SK-N-SH (cell line): ENCODE measurements around the gene ZNF575. TPM values are rescaled to one million over a fixed set of nuclear protein-coding genes. Genes with fewer than 3 reads are reported as not detected.

Experiments used
- CTCF ChIA-PET: fragments of 300-600, 350-600 bp; formaldehyde crosslinking; extraction: SDS; loops from one replicate; lab custom pipeline; 2021; lab: Yijun Ruan, JAX
- POLR2A ChIA-PET: fragments of 350-600 bp; sonication (Branson Sonifier 250); formaldehyde crosslinking; extraction: SDS; loops from one replicate; lab custom pipeline; 2020; ENCODE audit warnings: antibody characterized with exemption, inconsistent platforms; lab: Yijun Ruan, JAX
- DNase-seq: peaks from one replicate; pipeline ENCODE4 v3.0.0; 2012
- H2AFZ ChIP-seq: fragments of 200-600 bp; sonication (generic); 2 replicates; pipeline ENCODE4 v1.8.1; 2016; ENCODE audit warnings: antibody characterized with exemption, mild to moderate bottlenecking, low read depth
- H3F3A ChIP-seq: fragments of 200-600 bp; sonication (generic); replicated peaks from 2 replicates; pipeline ENCODE3; 2016; ENCODE audit warnings: antibody characterized with exemption, mild to moderate bottlenecking; ENCODE audit not compliant: insufficient read depth
- H3K27ac ChIP-seq, 2 experiments: fragments of 200-500 bp in 1 of 2; fragments of 200-600 bp in 1 of 2; sonication (Bioruptor generic) in 1 of 2; sonication (generic), shearing (Covaris generic) in 1 of 2; 2 replicates each; pipeline versions ENCODE4 v1.5.1 to v1.6.1; 2014 to 2016; ENCODE audit warnings: low read depth in 2 of 2, inconsistent platforms in 1 of 2, low read length in 1 of 2, mild to moderate bottlenecking in 1 of 2, mixed read lengths in 1 of 2
- H3K27me3 ChIP-seq: fragments of 200-600 bp; sonication (generic), shearing (Covaris generic); 2 replicates; pipeline ENCODE4 v1.6.1; 2016; ENCODE audit warnings: mixed run types; ENCODE audit not compliant: insufficient read depth
- H3K36me3 ChIP-seq, 2 experiments: fragments of 200-500 bp in 1 of 2; fragments of 200-600 bp in 1 of 2; sonication (Bioruptor generic) in 1 of 2; sonication (generic) in 1 of 2; replicated peaks in 1 of 2; 2 replicates each; pipeline versions ENCODE3 to v1.5.1; 2014 to 2016; ENCODE audit warnings: low read length in 1 of 2, mild to moderate bottlenecking in 1 of 2; ENCODE audit not compliant: insufficient read depth in 2 of 2, control insufficient read depth in 1 of 2
- H3K4me1 ChIP-seq, 2 experiments: fragments of 200-500 bp in 1 of 2; fragments of 200-600 bp in 1 of 2; sonication (Bioruptor generic) in 1 of 2; sonication (generic), shearing (Covaris generic) in 1 of 2; 2 replicates each; pipeline versions ENCODE4 v1.5.1 to v1.6.1; 2014 to 2016; ENCODE audit warnings: low read depth in 1 of 2, low read length in 1 of 2, mixed run types in 1 of 2; ENCODE audit not compliant: insufficient read depth in 2 of 2, control insufficient read depth in 1 of 2
- H3K4me2 ChIP-seq: fragments of 200-600 bp; sonication (generic), shearing (Covaris generic); 2 replicates; pipeline ENCODE4 v1.6.1; 2017; ENCODE audit warnings: mixed run types
- H3K4me3 ChIP-seq, 2 experiments: fragments of 200-500 bp in 1 of 2; fragments of 200-600 bp in 1 of 2; sonication (Bioruptor generic) in 1 of 2; sonication (generic), shearing (Covaris generic) in 1 of 2; 2 replicates each; pipeline versions ENCODE4 v1.5.1 to v1.8.1; 2014 to 2016; ENCODE audit warnings: low read depth in 2 of 2, inconsistent platforms in 1 of 2, low read length in 1 of 2, mild to moderate bottlenecking in 1 of 2, mixed read lengths in 1 of 2, moderate library complexity in 1 of 2
- H3K79me2 ChIP-seq: fragments of 200-600 bp; sonication (generic); 2 replicates; pipeline ENCODE4 v1.8.1; 2017; ENCODE audit warnings: mild to moderate bottlenecking; ENCODE audit not compliant: insufficient read depth
- H3K9ac ChIP-seq: fragments of 200-600 bp; sonication (generic); 2 replicates; pipeline ENCODE4 v1.6.1; 2017; ENCODE audit warnings: mixed run types
- H3K9me2 ChIP-seq: fragments of 200-600 bp; sonication (generic); 2 replicates; pipeline ENCODE4 v1.6.1; 2017; ENCODE audit warnings: mixed run types
- H3K9me3 ChIP-seq: fragments of 200-600 bp; sonication (generic); 2 replicates; pipeline ENCODE4 v1.6.1; 2017; ENCODE audit warnings: mixed run types, mild to moderate bottlenecking, moderate library complexity
- H4K20me1 ChIP-seq: fragments of 200-600 bp; sonication (generic); 2 replicates; pipeline ENCODE4 v1.6.1; 2017; ENCODE audit warnings: mild to moderate bottlenecking, mixed run types; ENCODE audit not compliant: insufficient read depth
- CHD2 ChIP-seq: fragments of 150-350 bp; IDR thresholded peaks from 2 replicates; pipeline ENCODE4 v1.6.1; 2018; ENCODE audit warnings: low read length; ENCODE audit not compliant: partially characterized antibody
- ELF1 ChIP-seq: IDR thresholded peaks from 2 replicates; pipeline ENCODE4 v1.4.0; 2012
- EP300 ChIP-seq, 2 experiments: IDR thresholded peaks; 2 replicates each; pipeline versions ENCODE4 v1.4.0 to v1.6.1; 2012; ENCODE audit warnings: borderline replicate concordance in 1 of 2, low read depth in 1 of 2, low read length in 1 of 2
- FOSL2 ChIP-seq: IDR thresholded peaks from 2 replicates; pipeline ENCODE4 v1.4.0; 2012; ENCODE audit warnings: low read depth, mild to moderate bottlenecking, moderate library complexity, borderline replicate concordance
- FOXJ3 ChIP-seq: sonication (generic); formaldehyde crosslinking; IDR thresholded peaks from 2 replicates; pipeline ENCODE4 v1.5.1; 2020; ENCODE audit warnings: mild to moderate bottlenecking, missing genetic modification reagents
- FOXM1 ChIP-seq: IDR thresholded peaks from 2 replicates; pipeline ENCODE4 v1.4.0; 2012; ENCODE audit warnings: low read depth, mild to moderate bottlenecking
- GABPA ChIP-seq: IDR thresholded peaks from 2 replicates; pipeline ENCODE4 v1.4.0; 2012; ENCODE audit warnings: low read depth, mild to moderate bottlenecking
- GATA2 ChIP-seq: sonication (generic); formaldehyde crosslinking; IDR thresholded peaks from 2 replicates; pipeline ENCODE4 v1.5.0; 2020; ENCODE audit warnings: mild to moderate bottlenecking, missing genetic modification reagents
- NFIC ChIP-seq: IDR thresholded peaks from 2 replicates; pipeline ENCODE4 v1.4.0; 2012; ENCODE audit warnings: borderline replicate concordance
- POLR2AphosphoS5 ChIP-seq: IDR thresholded peaks from 2 replicates; pipeline ENCODE4 v1.6.1; 2012; ENCODE audit warnings: low read depth, low read length
- RAD21 ChIP-seq: IDR thresholded peaks from 2 replicates; pipeline ENCODE4 v1.6.1; 2012; ENCODE audit warnings: mild to moderate bottlenecking, low read length
- RCOR1 ChIP-seq: fragments of 150-350 bp; IDR thresholded peaks from 2 replicates; pipeline ENCODE4 v1.6.1; 2017; ENCODE audit warnings: antibody characterized with exemption, low read length
- RXRA ChIP-seq: IDR thresholded peaks from 2 replicates; pipeline ENCODE4 v1.4.0; 2012; ENCODE audit warnings: low read depth, mild to moderate bottlenecking, borderline replicate concordance
- SIN3A ChIP-seq: IDR thresholded peaks from 2 replicates; pipeline ENCODE4 v1.6.1; 2012; ENCODE audit warnings: low read depth, mild to moderate bottlenecking, low read length, moderate library complexity, borderline replicate concordance
- SMC3 ChIP-seq: IDR thresholded peaks from 2 replicates; pipeline ENCODE4 v1.6.1; 2012; ENCODE audit warnings: low read depth, low read length, improper control_type of control experiment
- TAF1 ChIP-seq: IDR thresholded peaks from 2 replicates; pipeline ENCODE4 v1.6.1; 2012; ENCODE audit warnings: low read depth, mild to moderate bottlenecking, low read length, moderate library complexity, borderline replicate concordance
- TCF12 ChIP-seq: IDR thresholded peaks from 2 replicates; pipeline ENCODE4 v1.4.0; 2012
- YY1 ChIP-seq: IDR thresholded peaks from 2 replicates; pipeline ENCODE4 v1.4.0; 2012; ENCODE audit warnings: low read depth, mild to moderate bottlenecking
- WGBS: methylation state at CpG from one replicate; pipeline ENCODE4 v1.1.6; 2017; ENCODE audit warnings: low lambda C conversion rate; 5-methylcytosine and 5-hydroxymethylcytosine counted together
- polyA plus RNA-seq, 3 experiments: library from polyadenylated mRNA; depleted of rRNA; stranded (reverse); fragments of >200 nt; gene quantifications; 2 replicates each; pipeline ENCODE4 v1.2.3, GENCODE V29; 2012
- TF ChIP-seq, protein P1 (sequence below): fragments of 200-600 bp; sonication (generic); IDR thresholded peaks from 2 replicates; pipeline ENCODE4 v1.6.1; 2017; ENCODE audit warnings: antibody characterized with exemption, mild to moderate bottlenecking, moderate library complexity
- TF ChIP-seq, protein P2 (sequence below): fragments of 150-350 bp; IDR thresholded peaks from 2 replicates; pipeline ENCODE4 v1.6.1; 2016; ENCODE audit warnings: mild to moderate bottlenecking, low read depth, low read length
- TF ChIP-seq, protein P3 (sequence below): fragments of 150-350 bp; IDR thresholded peaks from 2 replicates; pipeline ENCODE4 v1.6.1; 2017; ENCODE audit warnings: antibody characterized with exemption, low read length, low read depth, borderline replicate concordance
- TF ChIP-seq, protein P4 (sequence below): IDR thresholded peaks from 2 replicates; pipeline ENCODE4 v1.6.1; 2012; ENCODE audit warnings: mild to moderate bottlenecking, low read depth, low read length, moderate library complexity
- TF ChIP-seq, protein P5 (sequence below): IDR thresholded peaks from 2 replicates; pipeline ENCODE4 v1.4.0; 2012; ENCODE audit warnings: low read depth, borderline replicate concordance

The ZNF575 gene
- polyA plus RNA-seq, 1 of the 3 experiments (the other 2 are of a cell fraction): 1.0 TPM

DNA sequence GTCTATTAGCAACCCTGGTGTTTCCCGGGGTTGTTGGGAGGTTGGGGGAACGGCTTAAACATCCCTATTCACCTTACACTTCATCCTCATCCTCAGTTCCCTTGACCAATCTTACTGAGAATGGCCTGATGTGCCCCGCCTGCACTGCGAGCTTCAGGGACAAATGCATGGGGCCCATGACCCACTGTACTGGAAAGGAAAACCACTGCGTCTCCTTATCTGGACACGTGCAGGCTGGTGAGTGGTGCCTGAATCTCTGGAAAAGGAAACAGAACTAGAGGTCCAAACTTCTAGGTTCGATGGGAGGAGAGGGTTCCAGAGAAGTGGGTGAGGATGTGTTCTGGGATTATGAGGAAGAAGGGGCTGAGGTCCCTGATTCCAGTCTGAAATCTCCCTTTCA, 48.5 kb downstream of the ZNF575 start (continued):
- TF ChIP-seq SIN3A (no peak), CHD2 (no peak), RCOR1 (no peak), FOSL2 (no peak), ELF1 (no peak), YY1 (no peak), GATA2 (no peak), RAD21 (no peak), POLR2AphosphoS5 (no peak), GABPA (no peak)
- TF ChIP-seq, protein P1, sequence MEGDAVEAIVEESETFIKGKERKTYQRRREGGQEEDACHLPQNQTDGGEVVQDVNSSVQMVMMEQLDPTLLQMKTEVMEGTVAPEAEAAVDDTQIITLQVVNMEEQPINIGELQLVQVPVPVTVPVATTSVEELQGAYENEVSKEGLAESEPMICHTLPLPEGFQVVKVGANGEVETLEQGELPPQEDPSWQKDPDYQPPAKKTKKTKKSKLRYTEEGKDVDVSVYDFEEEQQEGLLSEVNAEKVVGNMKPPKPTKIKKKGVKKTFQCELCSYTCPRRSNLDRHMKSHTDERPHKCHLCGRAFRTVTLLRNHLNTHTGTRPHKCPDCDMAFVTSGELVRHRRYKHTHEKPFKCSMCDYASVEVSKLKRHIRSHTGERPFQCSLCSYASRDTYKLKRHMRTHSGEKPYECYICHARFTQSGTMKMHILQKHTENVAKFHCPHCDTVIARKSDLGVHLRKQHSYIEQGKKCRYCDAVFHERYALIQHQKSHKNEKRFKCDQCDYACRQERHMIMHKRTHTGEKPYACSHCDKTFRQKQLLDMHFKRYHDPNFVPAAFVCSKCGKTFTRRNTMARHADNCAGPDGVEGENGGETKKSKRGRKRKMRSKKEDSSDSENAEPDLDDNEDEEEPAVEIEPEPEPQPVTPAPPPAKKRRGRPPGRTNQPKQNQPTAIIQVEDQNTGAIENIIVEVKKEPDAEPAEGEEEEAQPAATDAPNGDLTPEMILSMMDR: no peak
- TF ChIP-seq, protein P2, sequence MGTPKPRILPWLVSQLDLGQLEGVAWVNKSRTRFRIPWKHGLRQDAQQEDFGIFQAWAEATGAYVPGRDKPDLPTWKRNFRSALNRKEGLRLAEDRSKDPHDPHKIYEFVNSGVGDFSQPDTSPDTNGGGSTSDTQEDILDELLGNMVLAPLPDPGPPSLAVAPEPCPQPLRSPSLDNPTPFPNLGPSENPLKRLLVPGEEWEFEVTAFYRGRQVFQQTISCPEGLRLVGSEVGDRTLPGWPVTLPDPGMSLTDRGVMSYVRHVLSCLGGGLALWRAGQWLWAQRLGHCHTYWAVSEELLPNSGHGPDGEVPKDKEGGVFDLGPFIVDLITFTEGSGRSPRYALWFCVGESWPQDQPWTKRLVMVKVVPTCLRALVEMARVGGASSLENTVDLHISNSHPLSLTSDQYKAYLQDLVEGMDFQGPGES: no peak

DNA sequence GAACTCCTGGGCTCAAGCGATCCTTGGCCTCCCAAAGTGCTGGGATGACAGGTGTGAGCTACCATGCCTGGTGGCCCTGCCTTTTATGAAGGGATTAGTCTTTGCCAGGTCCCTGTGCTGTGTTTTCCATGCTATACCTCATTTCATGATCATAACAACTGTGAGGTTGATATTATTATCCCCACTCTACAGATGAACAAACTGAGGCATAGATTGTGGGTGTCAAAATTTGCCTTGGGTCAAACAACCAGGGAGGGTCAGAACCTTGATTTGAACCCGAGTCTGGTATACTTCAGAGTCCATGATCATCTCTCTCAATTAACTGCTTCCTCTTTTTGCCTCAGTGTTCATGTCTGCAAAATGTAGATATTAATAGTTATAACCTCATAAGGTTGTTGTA, 49.5 kb downstream of the ZNF575 start:
- Histone ChIP-seq H2AFZ (no peak overlapping the region), H3K27me3 (no peaks in the 10 kb centered on the region), H3K79me2 (0 out of 2 replicates have a peak, but pooled peaks cover 6% of the 10 kb centered on the region), H3K9ac (no peak overlapping the region), H3K4me2 (no peak overlapping the region), H3K9me2 (no peaks in the 10 kb centered on the region), H3K4me1 (peaks cover 0 to 20% of the 10 kb centered on the region in 2 experiments; a peak in 1 of 4 replicates), H3K4me3 (no peak overlapping the region), H3K27ac (no peak overlapping the region), H3K9me3 (no peaks in the 10 kb centered on the region), H3F3A (peaks cover 3% of the 10 kb centered on the region), H3K36me3 (peaks cover 0 to 7% of the 10 kb centered on the region in 2 experiments), H4K20me1 (no peaks in the 10 kb centered on the region)
- no peak for DNase-seq
- TF ChIP-seq, protein P3, sequence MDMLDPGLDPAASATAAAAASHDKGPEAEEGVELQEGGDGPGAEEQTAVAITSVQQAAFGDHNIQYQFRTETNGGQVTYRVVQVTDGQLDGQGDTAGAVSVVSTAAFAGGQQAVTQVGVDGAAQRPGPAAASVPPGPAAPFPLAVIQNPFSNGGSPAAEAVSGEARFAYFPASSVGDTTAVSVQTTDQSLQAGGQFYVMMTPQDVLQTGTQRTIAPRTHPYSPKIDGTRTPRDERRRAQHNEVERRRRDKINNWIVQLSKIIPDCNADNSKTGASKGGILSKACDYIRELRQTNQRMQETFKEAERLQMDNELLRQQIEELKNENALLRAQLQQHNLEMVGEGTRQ: no peak
- no peak for TF ChIP-seq FOXJ3 (CRISPR knock-in tag)
- TF ChIP-seq EP300 (IDR thresholded peaks at IDR 0.05; ENCODE audit: borderline replicate concordance in 1 of 2, low read depth in 1 of 2, low read length in 1 of 2): no peak
- TF ChIP-seq SMC3: no peak
- no peak for TF ChIP-seq GABPA
- TF ChIP-seq, protein P4, sequence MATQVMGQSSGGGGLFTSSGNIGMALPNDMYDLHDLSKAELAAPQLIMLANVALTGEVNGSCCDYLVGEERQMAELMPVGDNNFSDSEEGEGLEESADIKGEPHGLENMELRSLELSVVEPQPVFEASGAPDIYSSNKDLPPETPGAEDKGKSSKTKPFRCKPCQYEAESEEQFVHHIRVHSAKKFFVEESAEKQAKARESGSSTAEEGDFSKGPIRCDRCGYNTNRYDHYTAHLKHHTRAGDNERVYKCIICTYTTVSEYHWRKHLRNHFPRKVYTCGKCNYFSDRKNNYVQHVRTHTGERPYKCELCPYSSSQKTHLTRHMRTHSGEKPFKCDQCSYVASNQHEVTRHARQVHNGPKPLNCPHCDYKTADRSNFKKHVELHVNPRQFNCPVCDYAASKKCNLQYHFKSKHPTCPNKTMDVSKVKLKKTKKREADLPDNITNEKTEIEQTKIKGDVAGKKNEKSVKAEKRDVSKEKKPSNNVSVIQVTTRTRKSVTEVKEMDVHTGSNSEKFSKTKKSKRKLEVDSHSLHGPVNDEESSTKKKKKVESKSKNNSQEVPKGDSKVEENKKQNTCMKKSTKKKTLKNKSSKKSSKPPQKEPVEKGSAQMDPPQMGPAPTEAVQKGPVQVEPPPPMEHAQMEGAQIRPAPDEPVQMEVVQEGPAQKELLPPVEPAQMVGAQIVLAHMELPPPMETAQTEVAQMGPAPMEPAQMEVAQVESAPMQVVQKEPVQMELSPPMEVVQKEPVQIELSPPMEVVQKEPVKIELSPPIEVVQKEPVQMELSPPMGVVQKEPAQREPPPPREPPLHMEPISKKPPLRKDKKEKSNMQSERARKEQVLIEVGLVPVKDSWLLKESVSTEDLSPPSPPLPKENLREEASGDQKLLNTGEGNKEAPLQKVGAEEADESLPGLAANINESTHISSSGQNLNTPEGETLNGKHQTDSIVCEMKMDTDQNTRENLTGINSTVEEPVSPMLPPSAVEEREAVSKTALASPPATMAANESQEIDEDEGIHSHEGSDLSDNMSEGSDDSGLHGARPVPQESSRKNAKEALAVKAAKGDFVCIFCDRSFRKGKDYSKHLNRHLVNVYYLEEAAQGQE: no peak
- no peak for TF ChIP-seq GATA2
- TF ChIP-seq TAF1: no peak
- TF ChIP-seq NFIC: no peak
- no peak for TF ChIP-seq RAD21
- no peak for TF ChIP-seq RXRA
- TF ChIP-seq, protein P5, sequence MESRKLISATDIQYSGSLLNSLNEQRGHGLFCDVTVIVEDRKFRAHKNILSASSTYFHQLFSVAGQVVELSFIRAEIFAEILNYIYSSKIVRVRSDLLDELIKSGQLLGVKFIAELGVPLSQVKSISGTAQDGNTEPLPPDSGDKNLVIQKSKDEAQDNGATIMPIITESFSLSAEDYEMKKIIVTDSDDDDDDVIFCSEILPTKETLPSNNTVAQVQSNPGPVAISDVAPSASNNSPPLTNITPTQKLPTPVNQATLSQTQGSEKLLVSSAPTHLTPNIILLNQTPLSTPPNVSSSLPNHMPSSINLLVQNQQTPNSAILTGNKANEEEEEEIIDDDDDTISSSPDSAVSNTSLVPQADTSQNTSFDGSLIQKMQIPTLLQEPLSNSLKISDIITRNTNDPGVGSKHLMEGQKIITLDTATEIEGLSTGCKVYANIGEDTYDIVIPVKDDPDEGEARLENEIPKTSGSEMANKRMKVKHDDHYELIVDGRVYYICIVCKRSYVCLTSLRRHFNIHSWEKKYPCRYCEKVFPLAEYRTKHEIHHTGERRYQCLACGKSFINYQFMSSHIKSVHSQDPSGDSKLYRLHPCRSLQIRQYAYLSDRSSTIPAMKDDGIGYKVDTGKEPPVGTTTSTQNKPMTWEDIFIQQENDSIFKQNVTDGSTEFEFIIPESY: no peak
- no peak for TF ChIP-seq TCF12
- TF ChIP-seq FOXM1: no peak
- no peak for TF ChIP-seq RCOR1
- WGBS: 81% methylated on average over 2 of the region's 2 CpGs
- CTCF ChIA-PET: interaction anchor here (0.6 to 1.1 kb wide), 2 partner anchors 12 to 135 kb away, joined by 3 to 10 read pairs; no protein-coding TSS in a partner anchor
- POLR2A ChIA-PET: no interaction called here
